DOHH2 (cell line): ENCODE measurements around the gene ELL2.

Source experiments
- H3F3A ChIP-seq: fragments of 200-600 bp; sonication (generic), shearing (Covaris generic); 2 replicates; pipeline ENCODE4 v1.6.0; 2016; ENCODE audit warnings: antibody characterized with exemption, mild to moderate bottlenecking; ENCODE audit not compliant: control insufficient read depth, insufficient read depth
- H3K27ac ChIP-seq: fragments of 200-600 bp; sonication (generic); 2 replicates; pipeline ENCODE4 v1.5.1; 2014; ENCODE audit warnings: low read depth, mild to moderate bottlenecking, low read length, moderate library complexity
- H3K27me3 ChIP-seq: fragments of 200-600 bp; sonication (generic); 2 replicates; pipeline ENCODE4 v1.6.1; 2014; ENCODE audit warnings: mild to moderate bottlenecking, low read length, mixed read lengths; ENCODE audit not compliant: control insufficient read depth
- H3K36me3 ChIP-seq: fragments of 200-600 bp; sonication (generic); 2 replicates; pipeline ENCODE4 v1.6.1; 2014; ENCODE audit warnings: mild to moderate bottlenecking, low read length, moderate library complexity, mixed read lengths; ENCODE audit not compliant: control insufficient read depth
- H3K4me1 ChIP-seq: fragments of 200-600 bp; sonication (generic); 2 replicates; pipeline ENCODE4 v1.6.1; 2014; ENCODE audit warnings: mild to moderate bottlenecking, low read length, mixed read lengths; ENCODE audit not compliant: control insufficient read depth
- H3K4me2 ChIP-seq: fragments of 200-600 bp; sonication (generic); 2 replicates; pipeline ENCODE4 v1.6.0; 2014; ENCODE audit warnings: mild to moderate bottlenecking, low read length, moderate library complexity
- H3K4me3 ChIP-seq: fragments of 200-600 bp; sonication (generic); 2 replicates; pipeline ENCODE4 v1.5.1; 2014; ENCODE audit warnings: mild to moderate bottlenecking, low read length, mixed read lengths
- H3K79me2 ChIP-seq: fragments of 200-600 bp; sonication (generic); 2 replicates; pipeline ENCODE4 v1.6.1; 2014; ENCODE audit warnings: mild to moderate bottlenecking, low read length, mixed read lengths; ENCODE audit not compliant: control insufficient read depth
- H3K9me2 ChIP-seq: fragments of 200-600 bp; sonication (generic); replicated peaks from 2 replicates; pipeline ENCODE4 v1.6.1; 2014; ENCODE audit warnings: mild to moderate bottlenecking, low read length, mixed read lengths; ENCODE audit not compliant: control insufficient read depth
- H3K9me3 ChIP-seq: fragments of 200-600 bp; sonication (generic); 2 replicates; pipeline ENCODE4 v1.6.1; 2014; ENCODE audit warnings: antibody characterized with exemption, low read length, mixed read lengths; ENCODE audit not compliant: control insufficient read depth, insufficient read depth
- H4K20me1 ChIP-seq: fragments of 200-600 bp; sonication (generic); 2 replicates; pipeline ENCODE4 v1.6.0; 2014; ENCODE audit warnings: low read depth, mild to moderate bottlenecking, antibody characterized with exemption, low read length, moderate library complexity; ENCODE audit not compliant: control insufficient read depth, insufficient read depth
- CTCF ChIP-seq: fragments of 200-600 bp; sonication (generic); IDR thresholded peaks from one replicate; pipeline ENCODE4 v1.5.1; 2014; ENCODE audit warnings: antibody characterized with exemption, mild to moderate bottlenecking, low read depth, low read length; ENCODE audit not compliant: poor library complexity, severe bottlenecking
- EZH2phosphoT487 ChIP-seq: fragments of 200-600 bp; sonication (generic); IDR thresholded peaks from 2 replicates; pipeline ENCODE4 v1.6.1; 2017; ENCODE audit warnings: borderline replicate concordance, mild to moderate bottlenecking, antibody characterized with exemption, low read length, moderate library complexity, mixed read lengths

ELL2 gene

DNA sequence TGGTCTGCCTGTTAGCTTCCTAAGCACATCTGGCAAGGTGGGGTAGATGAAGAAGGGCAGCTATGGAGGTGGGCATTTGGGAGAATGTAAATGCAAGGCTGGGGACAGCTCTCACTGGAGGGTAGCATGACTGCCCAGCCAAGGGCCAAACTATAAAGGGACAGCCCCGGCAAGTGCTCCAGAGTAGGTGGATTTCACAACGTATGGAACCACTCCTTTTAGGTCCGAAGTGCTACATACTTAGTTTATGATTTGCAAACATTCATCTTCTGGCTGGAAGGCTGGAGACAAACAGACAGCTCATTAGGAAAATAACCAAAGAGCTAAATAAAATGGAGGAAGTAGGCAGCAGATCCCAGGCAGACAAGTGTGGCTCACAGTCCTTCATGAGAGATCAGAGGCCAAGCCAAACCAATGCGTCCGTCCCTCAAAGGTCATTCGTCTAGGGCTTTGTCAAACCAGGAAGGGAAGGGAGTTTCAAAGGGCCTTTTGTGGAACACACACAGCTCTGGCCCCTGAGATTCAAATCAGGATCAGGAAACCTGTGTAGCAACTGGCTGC, 96.6 kb downstream of the ELL2 start:
- Histone ChIP-seq H3K9me3 (no peaks in the 10 kb centered on the region), H3K4me3 (no peak overlapping the region), H3K4me2 (no peak overlapping the region), H3K9me2 (no peaks in the 10 kb centered on the region), H4K20me1 (no peaks in the 10 kb centered on the region), H3K27ac (no peak overlapping the region), H3K36me3 (no peaks in the 10 kb centered on the region), H3K4me1 (peaks cover 34% of the 10 kb centered on the region), H3K79me2 (no peaks in the 10 kb centered on the region), H3K27me3 (0 out of 2 replicates have a peak, but pooled peaks cover 4% of the 10 kb centered on the region), H3F3A (no peaks in the 10 kb centered on the region)
- TF ChIP-seq EZH2phosphoT487, result no peak
- no peak for TF ChIP-seq CTCF

- no peaks in the 10 kb centered on the region for H3K36me3 ChIP-seq
- H4K20me1 ChIP-seq, result no peaks in the 10 kb centered on the region
- H3K4me3 ChIP-seq, result no peak overlapping the region
- no peaks in the 10 kb centered on the region for H3F3A ChIP-seq
- H3K79me2 ChIP-seq, result no peaks in the 10 kb centered on the region
- no peak overlapping the region for H3K27ac ChIP-seq
- H3K4me2 ChIP-seq, result no peak overlapping the region
- no peaks in the 10 kb centered on the region for H3K9me3 ChIP-seq
- no peaks in the 10 kb centered on the region for H3K9me2 ChIP-seq
- peaks cover 34% of the 10 kb centered on the region for H3K4me1 ChIP-seq
- 0 out of 2 replicates have a peak, but pooled peaks cover 4% of the 10 kb centered on the region for H3K27me3 ChIP-seq
- TF ChIP-seq EZH2phosphoT487, result no peak
- TF ChIP-seq CTCF, result no peak
These were observed 97.2 kb downstream of the ELL2 start for GRCh38 chr5:95864456-95864855.

DNA sequence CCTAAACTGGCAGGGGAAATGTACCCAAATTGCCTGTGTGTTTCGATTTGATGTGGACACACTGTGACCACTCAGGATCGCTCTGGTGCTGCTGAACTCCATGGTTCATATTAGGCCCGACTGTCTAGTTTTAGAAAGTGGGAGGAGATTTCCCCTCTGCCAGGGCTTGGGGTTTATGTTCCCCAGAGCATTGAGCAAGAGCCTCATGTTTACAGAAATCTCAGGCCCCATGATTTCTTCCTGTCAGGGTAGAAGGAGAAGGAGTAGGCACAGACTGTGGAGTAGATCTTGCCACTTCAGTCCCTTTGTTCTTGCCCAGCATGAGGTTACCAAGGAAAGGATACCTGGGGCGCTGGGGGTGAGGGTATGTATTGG, 98.3 kb downstream of the ELL2 start:
- no peak for TF ChIP-seq CTCF
- no peak for TF ChIP-seq EZH2phosphoT487
- Histone ChIP-seq H3K9me3 (no peaks in the 10 kb centered on the region), H4K20me1 (no peaks in the 10 kb centered on the region), H3K4me3 (no peak overlapping the region), H3K79me2 (no peaks in the 10 kb centered on the region), H3K27ac (no peak overlapping the region), H3K36me3 (no peaks in the 10 kb centered on the region), H3K4me1 (peaks cover 38% of the 10 kb centered on the region), H3K27me3 (0 out of 2 replicates have a peak, but pooled peaks cover 4% of the 10 kb centered on the region), H3F3A (no peaks in the 10 kb centered on the region), H3K4me2 (no peak overlapping the region), H3K9me2 (no peaks in the 10 kb centered on the region)
